Fibroblast of the aortic adventitia (primary cell): ENCODE results near the gene PCF11. TPM values are rescaled to one million over a fixed set of nuclear protein-coding genes. Genes with fewer than 3 reads are reported as not detected.
A peak's percentile ranks its signal among the peaks of the same experiment; 100 is the strongest.

ENCODE experiments used
- DNase-seq: peaks from one replicate; pipeline ENCODE4 v3.0.0-alpha.2; 2010; ENCODE audit warnings: low read depth
- H3K4me3 ChIP-seq: 2 replicates; pipeline ENCODE4 v1.5.1; 2011; ENCODE audit warnings: low read depth, mild to moderate bottlenecking, control low read depth, low read length, moderate library complexity
- CTCF ChIP-seq: IDR thresholded peaks from 2 replicates; pipeline ENCODE4 v1.5.1; 2011; ENCODE audit warnings: mild to moderate bottlenecking, low read length, control low read depth, inconsistent platforms; ENCODE audit not compliant: insufficient read depth
- total RNA-seq: library from RNA; depleted of rRNA; stranded (reverse); fragments of >200 nt; gene quantifications from 2 replicates; pipeline ENCODE4 v1.2.3, GENCODE V29; 2012; ENCODE audit warnings: low replicate concordance

Gene PCF11
- total RNA-seq: 47.7 and 49.2 TPM in 2 replicates

- TF ChIP-seq CTCF: no peak
- no peak for DNase-seq
- H3K4me3 ChIP-seq: peak within 1 kb of the TSS; percentile 95
These were observed at the start of gene PCF11 for GRCh38 chr11:83156996-83157593. Gene PCF11 (plus strand): TSS chr11:83157131. CDS start chr11:83157440, 309 bp downstream.

GRCh38 chr11:83112886-83113285 lies 44.0 kb upstream of the PCF11 start:
- DNase-seq: no peak
- no peak overlapping the region for H3K4me3 ChIP-seq
- TF ChIP-seq CTCF: no peak

GRCh38 chr11:83115026-83115425 lies 41.9 kb upstream of the PCF11 start:
- no peak for TF ChIP-seq CTCF
- DNase-seq: no peak
- no peak overlapping the region for H3K4me3 ChIP-seq

GRCh38 chr11:83115551-83115950 lies 41.4 kb upstream of the PCF11 start:
- no peak for DNase-seq
- TF ChIP-seq CTCF: no peak
- H3K4me3 ChIP-seq: no peak overlapping the region

- no peak for TF ChIP-seq CTCF
- H3K4me3 ChIP-seq: no peak overlapping the region
- DNase-seq: no peak
These were observed 40.8 kb upstream of the PCF11 start for GRCh38 chr11:83116015-83116641.

GRCh38 chr11:83118814-83119213 lies 38.1 kb upstream of the PCF11 start:
- no peak for DNase-seq
- no peak for TF ChIP-seq CTCF
- no peak overlapping the region for H3K4me3 ChIP-seq
